H9 (cell line): ENCODE results near the gene CHD3. TPM values are rescaled to one million over a fixed set of nuclear protein-coding genes. Genes with fewer than 3 reads are reported as not detected.

Source experiments
- DNase-seq: peaks from one replicate; pipeline ENCODE4 v3.0.0-alpha.2; 2017
- H2AFZ ChIP-seq: one replicate; pipeline ENCODE4 v1.6.1; 2013; ENCODE audit warnings: mild to moderate bottlenecking, low read length, control low read depth, moderate library complexity
- H2AK5ac ChIP-seq: 2 replicates; pipeline ENCODE4 v1.6.1; 2013; ENCODE audit warnings: low read length, control low read depth, mixed read lengths; ENCODE audit not compliant: insufficient read length
- H2BK120ac ChIP-seq: one replicate; pipeline ENCODE4 v1.6.1; 2013; ENCODE audit warnings: low read depth, mild to moderate bottlenecking, low read length, control low read depth, inconsistent platforms; ENCODE audit not compliant: poor library complexity, severe bottlenecking
- H2BK12ac ChIP-seq: 2 replicates; pipeline ENCODE4 v1.6.1; 2013; ENCODE audit warnings: low read length, control low read depth, mixed read lengths, low read depth; ENCODE audit not compliant: insufficient read length
- H2BK15ac ChIP-seq: 2 replicates; pipeline ENCODE4 v1.6.1; 2013; ENCODE audit warnings: low read depth, low read length, control low read depth
- H2BK20ac ChIP-seq: one replicate; pipeline ENCODE4 v1.6.1; 2013; ENCODE audit warnings: low read depth, mild to moderate bottlenecking, low read length, control low read depth, inconsistent platforms; ENCODE audit not compliant: poor library complexity, severe bottlenecking
- H2BK5ac ChIP-seq: 2 replicates; pipeline ENCODE4 v1.6.1; 2013; ENCODE audit warnings: low read length, control low read depth, mixed read lengths; ENCODE audit not compliant: insufficient read length
- H3K14ac ChIP-seq: 2 replicates; pipeline ENCODE4 v1.6.1; 2013; ENCODE audit warnings: low read length, control low read depth; ENCODE audit not compliant: insufficient read depth
- H3K18ac ChIP-seq: 2 replicates; pipeline ENCODE4 v1.6.1; 2013; ENCODE audit warnings: low read depth, mild to moderate bottlenecking, mixed read lengths, low read length, control low read depth; ENCODE audit not compliant: insufficient read length
- H3K23ac ChIP-seq: 2 replicates; pipeline ENCODE4 v1.6.1; 2013; ENCODE audit warnings: low read length, control low read depth, mixed read lengths, low read depth; ENCODE audit not compliant: insufficient read length
- H3K23me2 ChIP-seq: 2 replicates; pipeline ENCODE4 v1.6.1; 2013; ENCODE audit warnings: low read depth, mild to moderate bottlenecking, mixed read lengths, low read length, control low read depth; ENCODE audit not compliant: insufficient read length, poor library complexity, severe bottlenecking
- H3K27ac ChIP-seq: 2 replicates; pipeline ENCODE4 v1.5.1; 2013; ENCODE audit warnings: low read length, control low read depth, mixed read lengths, low read depth; ENCODE audit not compliant: insufficient read length
- H3K27me3 ChIP-seq: 2 replicates; pipeline ENCODE4 v1.6.1; 2013; ENCODE audit warnings: low read length, control low read depth, inconsistent platforms; ENCODE audit not compliant: insufficient read depth
- H3K4ac ChIP-seq: 2 replicates; pipeline ENCODE4 v1.6.1; 2013; ENCODE audit warnings: low read depth, mild to moderate bottlenecking, control low read depth, inconsistent platforms, low read length, moderate library complexity
- H3K4me1 ChIP-seq: 2 replicates; pipeline ENCODE4 v1.6.1; 2013; ENCODE audit warnings: low read length, control low read depth, inconsistent platforms; ENCODE audit not compliant: insufficient read depth
- H3K4me2 ChIP-seq: 2 replicates; pipeline ENCODE4 v1.6.1; 2013; ENCODE audit warnings: low read length, control low read depth, mixed read lengths; ENCODE audit not compliant: insufficient read length, insufficient read depth
- H3K56ac ChIP-seq: 2 replicates; pipeline ENCODE4 v1.6.1; 2013; ENCODE audit warnings: low read depth, mild to moderate bottlenecking, mixed read lengths, low read length, control low read depth; ENCODE audit not compliant: insufficient read length
- H3K79me1 ChIP-seq: 2 replicates; pipeline ENCODE4 v1.6.1; 2013; ENCODE audit warnings: low read depth, mild to moderate bottlenecking, moderate library complexity, low read length, control low read depth, inconsistent platforms; ENCODE audit not compliant: insufficient read depth, poor library complexity, severe bottlenecking
- H3K79me2 ChIP-seq: 2 replicates; pipeline ENCODE4 v1.6.1; 2013; ENCODE audit warnings: low read length, control low read depth, inconsistent platforms; ENCODE audit not compliant: insufficient read depth
- H3K9ac ChIP-seq: 2 replicates; pipeline ENCODE4 v1.6.1; 2013; ENCODE audit warnings: low read length, control low read depth, mixed read lengths; ENCODE audit not compliant: insufficient read length; ENCODE audit errors: extremely low read depth
- H3K9me3 ChIP-seq: one replicate; pipeline ENCODE4 v1.6.1; 2013; ENCODE audit warnings: low read depth, low read length, inconsistent platforms; ENCODE audit not compliant: control insufficient read depth
- H3T11ph ChIP-seq: one replicate; pipeline ENCODE4 v1.6.1; 2013; ENCODE audit warnings: mild to moderate bottlenecking, low read length, control low read depth, inconsistent platforms
- H4K20me1 ChIP-seq: one replicate; pipeline ENCODE4 v1.6.1; 2013; ENCODE audit not compliant: control insufficient read depth, insufficient read length, insufficient read depth
- H4K5ac ChIP-seq: 2 replicates; pipeline ENCODE4 v1.6.1; 2013; ENCODE audit warnings: low read depth, mild to moderate bottlenecking, mixed read lengths, low read length, control low read depth; ENCODE audit not compliant: insufficient read length
- H4K8ac ChIP-seq: replicated peaks from 2 replicates; pipeline ENCODE4 v1.6.1; 2013; ENCODE audit warnings: low read length, control low read depth, mixed read lengths, low read depth; ENCODE audit not compliant: insufficient read length
- H4K91ac ChIP-seq: 2 replicates; pipeline ENCODE4 v1.6.1; 2013; ENCODE audit warnings: low read depth, mild to moderate bottlenecking, moderate library complexity, mixed read lengths, low read length, control low read depth; ENCODE audit not compliant: insufficient read length
- H3K27ac Mint-ChIP-seq, 3 experiments: 2 replicates in 2 of 3; 3 replicates in 1 of 3; pipeline ENCODE4 v1.8.0; 2020 to 2021; ENCODE audit warnings: mixed read lengths in 3 of 3, mild to moderate bottlenecking in 1 of 3, moderate library complexity in 1 of 3
- H3K27me3 Mint-ChIP-seq: 2 replicates; pipeline ENCODE4 v1.8.0; 2021; ENCODE audit warnings: low read depth, mild to moderate bottlenecking, moderate library complexity, mixed read lengths
- H3K36me3 Mint-ChIP-seq, 3 experiments: 2 replicates in 2 of 3; 3 replicates in 1 of 3; pipeline ENCODE4 v1.8.0; 2020 to 2021; ENCODE audit warnings: low read depth in 3 of 3, mixed read lengths in 3 of 3; ENCODE audit not compliant: insufficient read depth in 1 of 3
- H3K4me1 Mint-ChIP-seq, 2 experiments: 2 replicates each; pipeline ENCODE4 v1.8.0; 2020; ENCODE audit warnings: mixed read lengths in 2 of 2
- H3K4me3 Mint-ChIP-seq, 2 experiments: 2 replicates in 1 of 2; 3 replicates in 1 of 2; pipeline ENCODE4 v1.8.0; 2020 to 2021; ENCODE audit warnings: mild to moderate bottlenecking in 2 of 2, mixed read lengths in 2 of 2, moderate library complexity in 1 of 2
- H3K9me3 Mint-ChIP-seq, 2 experiments: 2 replicates in 1 of 2; 3 replicates in 1 of 2; pipeline ENCODE4 v1.8.0; 2020; ENCODE audit warnings: mild to moderate bottlenecking in 2 of 2, mixed read lengths in 2 of 2, moderate library complexity in 1 of 2
- CTCF ChIP-seq: fragments of 200-600 bp; sonication (generic); conservative IDR thresholded peaks from 3 replicates; pipeline ENCODE4 v1.8.0; 2021; ENCODE audit warnings: antibody characterized with exemption, mild to moderate bottlenecking
- WGBS: extraction: QIAGEN DNeasy Blood & Tissue Kit; methylation state at CpG from one replicate; pipeline ENCODE4 v1.1.7; 2013; ENCODE audit warnings: missing lambda C conversion rate, low lambda C conversion rate, mixed read lengths; ENCODE audit not compliant: insufficient read length; ENCODE audit errors: extremely low coverage; 5-methylcytosine and 5-hydroxymethylcytosine counted together
- total RNA-seq: library from RNA; stranded (reverse); gene quantifications from 2 replicates; pipeline ENCODE4 v1.2.1, GENCODE V29; 2021

CHD3 gene
- total RNA-seq, 1 experiment from 2014 or later: 33.2 TPM

- Histone ChIP-seq H2BK5ac (no peak overlapping the region), H2BK20ac (no peak overlapping the region), H3K79me1 (no peaks in the 10 kb centered on the region), H4K91ac (no peak overlapping the region), H3K27me3 (no peaks in the 10 kb centered on the region; the same call in 1 of the 2 replicates), H3T11ph (no peak overlapping the region), H2AFZ (no peak overlapping the region), H3K27ac (no peak overlapping the region), H3K79me2 (no peaks in the 10 kb centered on the region), H3K4ac (no peak overlapping the region), H4K5ac (no peak overlapping the region), H2AK5ac (no peak overlapping the region), H2BK12ac (no peak overlapping the region), H3K9ac (no peak overlapping the region), H2BK120ac (no peak overlapping the region), H3K4me1 (no peaks in the 10 kb centered on the region), H3K4me2 (no peak overlapping the region), H3K14ac (no peak overlapping the region), H3K56ac (no peak overlapping the region), H2BK15ac (no peak overlapping the region), H4K20me1 (no peaks in the 10 kb centered on the region), H3K9me3 (no peaks in the 10 kb centered on the region), H4K8ac (no peak overlapping the region), H3K18ac (no peak overlapping the region), H3K23me2 (no peaks in the 10 kb centered on the region), H3K23ac (no peak overlapping the region)
- TF ChIP-seq CTCF: no peak
- H3K27me3 Mint-ChIP-seq: peaks cover 2% of the 10 kb centered on the region
- H3K4me3 Mint-ChIP-seq: no peak overlapping the region
- no CpG with 5 or more reads among the region's 29 CpGs for WGBS
- peaks cover 0 to 52% (median 24%) of the 10 kb centered on the region in 3 experiments; a peak in 6 of 7 replicates for H3K36me3 Mint-ChIP-seq
- no peaks in the 10 kb centered on the region for H3K9me3 Mint-ChIP-seq
- no peak overlapping the region for H3K27ac Mint-ChIP-seq
- peaks cover 2% of the 10 kb centered on the region in 2 experiments; a peak in 3 of 4 replicates for H3K4me1 Mint-ChIP-seq
- no peak for DNase-seq
Observed at GRCh38 chr17:7909089-7909488, 20.5 kb downstream of the CHD3 start.
